ENCODE data around the gene CLEC4G.
"Not testable (repeated sequence)": the region's sequence is repeated elsewhere in the genome, so short reads cannot be mapped to it uniquely, and the experiment has no call there.

The CLEC4G gene

GRCh38 chr19:7746306-7746705 lies 14.4 kb upstream of the CLEC4G start:
- DNase-seq, result not testable (repeated sequence)

GRCh38 chr19:7744871-7745650 lies 13.2 kb upstream of the CLEC4G start:
- DNase-seq, result no peak

- no peak for DNase-seq
Observed at GRCh38 chr19:7744199-7744786, 12.4 kb upstream of the CLEC4G start.

- no peak for DNase-seq
Observed at GRCh38 chr19:7743425-7743841, 11.5 kb upstream of the CLEC4G start.

GRCh38 chr19:7742991-7743390 lies 11.1 kb upstream of the CLEC4G start:
- DNase-seq, result no peak

- no peak for DNase-seq
Observed at GRCh38 chr19:7742575-7742974, 10.7 kb upstream of the CLEC4G start.

- DNase-seq, result no peak
Observed at GRCh38 chr19:7740682-7741054, 8.8 kb upstream of the CLEC4G start.

- no peak for DNase-seq
Observed at GRCh38 chr19:7739801-7740681, 8.1 kb upstream of the CLEC4G start.

GRCh38 chr19:7739211-7739755 lies 7.4 kb upstream of the CLEC4G start:
- DNase-seq, result no peak

- DNase-seq, result no peak
Observed at GRCh38 chr19:7738023-7738422, 6.1 kb upstream of the CLEC4G start.

- DNase-seq, result no peak
Observed at GRCh38 chr19:7737215-7737614, 5.3 kb upstream of the CLEC4G start.

GRCh38 chr19:7736148-7736547 lies 4.2 kb upstream of the CLEC4G start:
- DNase-seq, result no peak

GRCh38 chr19:7734220-7735203 lies 2.6 kb upstream of the CLEC4G start:
- DNase-seq, result no peak

GRCh38 chr19:7733376-7733775 lies 1.5 kb upstream of the CLEC4G start:
- no peak for DNase-seq

- no peak for DNase-seq
Observed at GRCh38 chr19:7731615-7732014, 295 bp downstream of the CLEC4G start.

GRCh38 chr19:7731218-7731595 lies 703 bp downstream of the CLEC4G start:
- no peak for DNase-seq

- no peak for DNase-seq
Observed at GRCh38 chr19:7730286-7731217, 1.4 kb downstream of the CLEC4G start.

- no peak for DNase-seq
Observed at GRCh38 chr19:7729831-7730285, 2.1 kb downstream of the CLEC4G start.

- DNase-seq, result no peak
Observed at GRCh38 chr19:7729211-7729610, 2.7 kb downstream of the CLEC4G start.

GRCh38 chr19:7725791-7726190 lies 6.1 kb downstream of the CLEC4G start:
- DNase-seq, result no peak

- DNase-seq, result no peak
Observed at GRCh38 chr19:7722231-7722651, 9.7 kb downstream of the CLEC4G start.
